Measurements from ENCODE around the gene INKA1.

GRCh38 chr3:49780080-49780974 lies 22.7 kb upstream of the INKA1 start:
- TF ChIP-seq EZH2 (IDR thresholded peaks at IDR 0.05; ENCODE audit: borderline replicate concordance) (no peak), EZH2phosphoT487 (IDR thresholded peaks at IDR 0.05; ENCODE audit: low read depth, severe bottlenecking, unreplicated experiment) (no peak)

Measured in hepatocyte (in vitro differentiated cells).